Fibroblast of lung (primary cell): Measurements from ENCODE around the gene TEX13A. TPM values are rescaled to one million over a fixed set of nuclear protein-coding genes. Genes with fewer than 3 reads are reported as not detected.

Experiments used
- DNase-seq, 2 donors: peaks; one replicate each; pipeline versions ENCODE4 v3.0.0 to v3.0.0-alpha.2; 2010; ENCODE audit warnings: low read depth in 2 of 2
- H2AFZ ChIP-seq: 2 replicates; pipeline ENCODE4 v1.5.1; 2012; ENCODE audit warnings: low read length, control low read depth, inconsistent platforms
- H3K27ac ChIP-seq: 2 replicates; pipeline ENCODE4 v1.5.1; 2011; ENCODE audit warnings: low read length, control low read depth; ENCODE audit not compliant: insufficient read depth
- H3K27me3 ChIP-seq: 2 replicates; pipeline ENCODE4 v1.5.1; 2011; ENCODE audit warnings: mild to moderate bottlenecking, low read length; ENCODE audit not compliant: control insufficient read depth, insufficient read depth
- H3K36me3 ChIP-seq: 2 replicates; pipeline ENCODE4 v1.5.1; 2011; ENCODE audit warnings: low read length; ENCODE audit not compliant: control insufficient read depth, insufficient read depth
- H3K4me1 ChIP-seq: 2 replicates; pipeline ENCODE4 v1.5.1; 2011; ENCODE audit warnings: low read length; ENCODE audit not compliant: control insufficient read depth, insufficient read depth; ENCODE audit errors: extremely low read depth
- H3K4me2 ChIP-seq: 2 replicates; pipeline ENCODE4 v1.5.1; 2011; ENCODE audit warnings: low read length, control low read depth; ENCODE audit not compliant: insufficient read depth; ENCODE audit errors: extremely low read depth
- H3K4me3 ChIP-seq, 4 experiments: fragments of 200-600 bp in 1 of 4; sonication (generic) in 1 of 4; replicated peaks in 1 of 4; 2 replicates each; pipeline ENCODE4 v1.5.1; 2011 to 2016; ENCODE audit warnings: low read length in 4 of 4, low read depth in 3 of 4, mild to moderate bottlenecking in 3 of 4, control low read depth in 2 of 4, inconsistent platforms in 1 of 4, mixed read lengths in 1 of 4; ENCODE audit not compliant: insufficient read depth in 1 of 4; ENCODE audit errors: control extremely low read depth in 1 of 4
- H3K79me2 ChIP-seq: 2 replicates; pipeline ENCODE4 v1.5.1; 2012; ENCODE audit warnings: mild to moderate bottlenecking, low read length, inconsistent platforms; ENCODE audit not compliant: control insufficient read depth, insufficient read depth
- H3K9ac ChIP-seq: 2 replicates; pipeline ENCODE4 v1.5.1; 2011; ENCODE audit warnings: mild to moderate bottlenecking, low read length, control low read depth; ENCODE audit not compliant: insufficient read depth
- H3K9me3 ChIP-seq: 2 replicates; pipeline ENCODE4 v1.5.1; 2012; ENCODE audit warnings: low read depth, low read length; ENCODE audit not compliant: control insufficient read depth, insufficient read depth
- H4K20me1 ChIP-seq: 2 replicates; pipeline ENCODE4 v1.5.1; 2011; ENCODE audit warnings: low read length; ENCODE audit not compliant: control insufficient read depth, insufficient read depth; ENCODE audit errors: extremely low read depth
- EZH2 ChIP-seq: IDR thresholded peaks from 2 replicates; pipeline ENCODE4 v1.5.1; 2012; ENCODE audit warnings: low read length, control low read depth, mild to moderate bottlenecking; ENCODE audit errors: missing control alignments
- polyA plus RNA-seq, 2 donors: library from polyadenylated mRNA; depleted of rRNA in 1 of 2; stranded (reverse) in 1 of 2; unstranded in 1 of 2; fragments of >200 nt; gene quantifications; 2 replicates each; pipeline ENCODE4 v1.2.1, GENCODE V29; 2011 to 2012; ENCODE audit warnings: missing spikeins in 1 of 2
- total RNA-seq: library from RNA; depleted of rRNA; stranded (reverse); fragments of >200 nt; gene quantifications from 2 replicates; pipeline ENCODE4 v1.2.1, GENCODE V29; 2014
- TF ChIP-seq, protein P1 (sequence below), 2 donors: IDR thresholded peaks in 1 of 2; conservative IDR thresholded peaks in 1 of 2; 1 replicate in 1 of 2; 2 replicates in 1 of 2; pipeline ENCODE4 v1.5.1; 2011 to 2012; ENCODE audit warnings: low read length in 2 of 2, control low read depth in 1 of 2, inconsistent platforms in 1 of 2, low read depth in 1 of 2, mild to moderate bottlenecking in 1 of 2

TEX13A gene
- total and polyA plus RNA-seq, 2 donors (not counting 1 experiment from before 2014, with no cell fraction given), result not detected

GRCh38 chrX:105190252-105190853 is 30.1 kb downstream of the TEX13A start:
- DNase-seq, result peak in 1 of 2 donors; percentile 40

DNA sequence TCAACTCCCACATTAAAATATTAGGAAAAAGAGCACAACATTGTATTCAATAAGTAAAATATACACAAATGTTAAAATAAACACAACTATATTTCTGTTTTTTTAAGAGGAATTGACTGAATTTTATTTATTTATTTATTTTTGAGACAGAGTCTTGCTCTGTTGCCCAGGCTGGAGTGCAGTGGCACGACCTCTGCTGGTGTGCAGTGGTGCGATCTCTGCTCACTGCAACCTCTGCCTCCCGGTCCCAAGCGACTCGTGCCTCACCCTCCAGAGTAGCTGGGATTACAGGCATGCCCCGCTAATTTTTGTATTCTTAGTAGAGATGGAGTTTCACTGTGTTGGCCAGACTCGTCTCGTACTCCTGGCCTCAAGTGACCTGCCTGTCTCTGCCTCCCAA is 31.4 kb downstream of the TEX13A start:
- no peak overlapping the region for H3K4me2 ChIP-seq
- H3K27ac ChIP-seq, result no peak overlapping the region
- no peak overlapping the region for H3K4me3 ChIP-seq
- no peak for TF ChIP-seq EZH2
- TF ChIP-seq, protein P1, sequence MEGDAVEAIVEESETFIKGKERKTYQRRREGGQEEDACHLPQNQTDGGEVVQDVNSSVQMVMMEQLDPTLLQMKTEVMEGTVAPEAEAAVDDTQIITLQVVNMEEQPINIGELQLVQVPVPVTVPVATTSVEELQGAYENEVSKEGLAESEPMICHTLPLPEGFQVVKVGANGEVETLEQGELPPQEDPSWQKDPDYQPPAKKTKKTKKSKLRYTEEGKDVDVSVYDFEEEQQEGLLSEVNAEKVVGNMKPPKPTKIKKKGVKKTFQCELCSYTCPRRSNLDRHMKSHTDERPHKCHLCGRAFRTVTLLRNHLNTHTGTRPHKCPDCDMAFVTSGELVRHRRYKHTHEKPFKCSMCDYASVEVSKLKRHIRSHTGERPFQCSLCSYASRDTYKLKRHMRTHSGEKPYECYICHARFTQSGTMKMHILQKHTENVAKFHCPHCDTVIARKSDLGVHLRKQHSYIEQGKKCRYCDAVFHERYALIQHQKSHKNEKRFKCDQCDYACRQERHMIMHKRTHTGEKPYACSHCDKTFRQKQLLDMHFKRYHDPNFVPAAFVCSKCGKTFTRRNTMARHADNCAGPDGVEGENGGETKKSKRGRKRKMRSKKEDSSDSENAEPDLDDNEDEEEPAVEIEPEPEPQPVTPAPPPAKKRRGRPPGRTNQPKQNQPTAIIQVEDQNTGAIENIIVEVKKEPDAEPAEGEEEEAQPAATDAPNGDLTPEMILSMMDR (conservative IDR thresholded peaks at IDR 0.05 in 1 of 2, IDR thresholded peaks at IDR 0.05 in 1 of 2; ENCODE audit: low read depth in 1 of 2, low read length in 2 of 2), result no peak
- no peaks in the 10 kb centered on the region for H3K9me3 ChIP-seq
- no peak overlapping the region for H2AFZ ChIP-seq
- no peaks in the 10 kb centered on the region for H4K20me1 ChIP-seq
- H3K79me2 ChIP-seq, result no peaks in the 10 kb centered on the region
- H3K9ac ChIP-seq, result no peak overlapping the region
- H3K36me3 ChIP-seq, result no peaks in the 10 kb centered on the region
- no peaks in the 10 kb centered on the region for H3K4me1 ChIP-seq
- no peak for DNase-seq
- H3K27me3 ChIP-seq, result no peaks in the 10 kb centered on the region

More at GRCh38 chrX:105190252-105190853, 30.1 kb downstream of the TEX13A start:
- H2AFZ ChIP-seq, result no peak overlapping the region
- no peaks in the 10 kb centered on the region for H3K36me3 ChIP-seq
- H3K4me1 ChIP-seq, result no peaks in the 10 kb centered on the region
- H3K27ac ChIP-seq, result no peak overlapping the region
- no peak overlapping the region for H3K4me2 ChIP-seq
- H3K4me3 ChIP-seq, result no peak overlapping the region
- no peaks in the 10 kb centered on the region for H4K20me1 ChIP-seq
- H3K9ac ChIP-seq, result no peak overlapping the region
- H3K79me2 ChIP-seq, result no peaks in the 10 kb centered on the region
- TF ChIP-seq, protein P1 (conservative IDR thresholded peaks at IDR 0.05 in 1 of 2, IDR thresholded peaks at IDR 0.05 in 1 of 2; ENCODE audit: low read depth in 1 of 2, low read length in 2 of 2), result peak; percentile 20 to 66
- TF ChIP-seq EZH2, result no peak
- no peaks in the 10 kb centered on the region for H3K9me3 ChIP-seq
- no peaks in the 10 kb centered on the region for H3K27me3 ChIP-seq

- H3K9me3 ChIP-seq, result no peaks in the 10 kb centered on the region
- H3K9ac ChIP-seq, result no peak overlapping the region
- no peaks in the 10 kb centered on the region for H3K4me1 ChIP-seq
- H2AFZ ChIP-seq, result no peak overlapping the region
- no peak for DNase-seq
- no peaks in the 10 kb centered on the region for H3K27me3 ChIP-seq
- H3K36me3 ChIP-seq, result no peaks in the 10 kb centered on the region
- TF ChIP-seq, protein P1 (conservative IDR thresholded peaks at IDR 0.05 in 1 of 2, IDR thresholded peaks at IDR 0.05 in 1 of 2; ENCODE audit: low read depth in 1 of 2, low read length in 2 of 2), result no peak
- no peak for TF ChIP-seq EZH2
- H3K27ac ChIP-seq, result no peak overlapping the region
- H4K20me1 ChIP-seq, result no peaks in the 10 kb centered on the region
- no peaks in the 10 kb centered on the region for H3K79me2 ChIP-seq
- no peak overlapping the region for H3K4me2 ChIP-seq
- H3K4me3 ChIP-seq, result no peak overlapping the region
Measured at GRCh38 chrX:105179644-105180043, 40.9 kb downstream of the TEX13A start.
